HepG2 (cell line): ENCODE measurements around the gene CRY1. TPM values are rescaled to one million over a fixed set of nuclear protein-coding genes. Genes with fewer than 3 reads are reported as not detected.
A peak's percentile ranks its signal among the peaks of the same experiment; 100 is the strongest.

ENCODE experiments used
- ASH2L ChIP-seq: fragments of 300-600, 200-600 bp; sonication (generic); IDR thresholded peaks from 2 replicates; pipeline ENCODE4 v1.7.0; 2017; ENCODE audit warnings: low read depth, mild to moderate bottlenecking, moderate library complexity, mixed read lengths, low read length; ENCODE audit not compliant: insufficient read length
- CHD4 ChIP-seq: fragments of 200-600 bp; sonication (generic); IDR thresholded peaks from 2 replicates; pipeline ENCODE4 v1.7.0; 2017; ENCODE audit warnings: mild to moderate bottlenecking, low read length, borderline replicate concordance
- ELF1 ChIP-seq: sonication (generic); formaldehyde crosslinking; IDR thresholded peaks from 2 replicates; pipeline ENCODE4 v1.4.0; 2020; ENCODE audit warnings: missing genetic modification reagents
- ESRRA ChIP-seq: sonication (generic); formaldehyde crosslinking; IDR thresholded peaks from 2 replicates; pipeline ENCODE4 v1.5.1; 2020; ENCODE audit warnings: mild to moderate bottlenecking, low read depth, missing genetic modification reagents
- HMGXB3 ChIP-seq: sonication (generic); formaldehyde crosslinking; IDR thresholded peaks from 2 replicates; pipeline ENCODE4 v1.4.0; 2020; ENCODE audit warnings: missing genetic modification reagents, borderline replicate concordance
- KAT7 ChIP-seq: IDR thresholded peaks from 2 replicates; pipeline ENCODE4 v1.6.1; 2018; ENCODE audit warnings: borderline replicate concordance, missing compliant biosample characterization
- KDM4B ChIP-seq: sonication (generic); formaldehyde crosslinking; IDR thresholded peaks from 2 replicates; pipeline ENCODE4 v1.4.0; 2020; ENCODE audit warnings: missing genetic modification reagents
- NFIB ChIP-seq: sonication (generic); formaldehyde crosslinking; IDR thresholded peaks from 2 replicates; pipeline ENCODE4 v1.9.0; 2021; ENCODE audit warnings: missing genetic modification reagents, mild to moderate bottlenecking, borderline replicate concordance
- POLR2A ChIP-seq, 2 experiments: IDR thresholded peaks; 2 replicates each; pipeline ENCODE4 v1.6.1; 2011; ENCODE audit warnings: low read depth in 2 of 2, low read length in 2 of 2, mild to moderate bottlenecking in 1 of 2, moderate library complexity in 1 of 2; ENCODE audit not compliant: insufficient read depth in 1 of 2
- RFXAP ChIP-seq: sonication (generic); formaldehyde crosslinking; IDR thresholded peaks from 2 replicates; pipeline ENCODE4 v1.4.0; 2020; ENCODE audit warnings: missing genetic modification reagents, borderline replicate concordance
- TARDBP ChIP-seq: sonication (generic); formaldehyde crosslinking; IDR thresholded peaks from 2 replicates; pipeline ENCODE4 v1.8.0; 2022; ENCODE audit warnings: mild to moderate bottlenecking, missing genetic modification reagents
- YY1 ChIP-seq: IDR thresholded peaks from 2 replicates; pipeline ENCODE4 v1.6.1; 2011; ENCODE audit warnings: low read length, low read depth, moderate library complexity, mild to moderate bottlenecking; ENCODE audit not compliant: insufficient read depth, insufficient replicate concordance
- ZNF124 ChIP-seq: sonication (generic); formaldehyde crosslinking; IDR thresholded peaks from 2 replicates; pipeline ENCODE4 v1.4.0; 2020; ENCODE audit warnings: missing genetic modification reagents
- ZNF253 ChIP-seq: sonication (generic); formaldehyde crosslinking; IDR thresholded peaks from 2 replicates; pipeline ENCODE4 v1.8.0; 2022; ENCODE audit warnings: mild to moderate bottlenecking, missing genetic modification reagents, borderline replicate concordance
- ZNF276 ChIP-seq: sonication (generic); formaldehyde crosslinking; IDR thresholded peaks from 2 replicates; pipeline ENCODE4 v1.4.0; 2020; ENCODE audit warnings: mild to moderate bottlenecking, low read depth, missing genetic modification reagents
- ZNF460 ChIP-seq: sonication (generic); formaldehyde crosslinking; IDR thresholded peaks from 2 replicates; pipeline ENCODE4 v1.5.1; 2020; ENCODE audit warnings: missing genetic modification reagents, mild to moderate bottlenecking, borderline replicate concordance
- ZNF496 ChIP-seq: sonication (generic); formaldehyde crosslinking; IDR thresholded peaks from 2 replicates; pipeline ENCODE4 v1.8.1; 2023; ENCODE audit warnings: mild to moderate bottlenecking, moderate library complexity, missing genetic modification reagents; ENCODE audit not compliant: insufficient replicate concordance
- ZNF547 ChIP-seq: sonication (generic); formaldehyde crosslinking; IDR thresholded peaks from 2 replicates; pipeline ENCODE4 v1.5.1; 2020; ENCODE audit warnings: mild to moderate bottlenecking, missing genetic modification reagents
- ZNF784 ChIP-seq: sonication (generic); formaldehyde crosslinking; IDR thresholded peaks from 2 replicates; pipeline ENCODE4 v1.5.1; 2020; ENCODE audit warnings: missing genetic modification reagents, mild to moderate bottlenecking, borderline replicate concordance
- polyA plus RNA-seq, 8 experiments: library from polyadenylated mRNA; depleted of rRNA in 3 of 8; stranded (reverse) in 7 of 8; unstranded in 1 of 8; fragments of >200 nt; fragmentation: Illumina TruSeq in 4 of 8; extraction: Trizol in 4 of 8; gene quantifications; 2 replicates each; pipeline versions ENCODE4 v1.2.1 to v1.2.3, GENCODE V29; 2011 to 2016; ENCODE audit warnings: low read depth in 4 of 8, missing spikeins in 1 of 8, mixed read lengths in 1 of 8; ENCODE audit not compliant: insufficient read depth in 1 of 8
- total RNA-seq, 5 experiments: library from RNA; depleted of rRNA; stranded (reverse); fragments of >200 nt; fragmentation: Illumina TruSeq; extraction: Trizol; gene quantifications; 2 replicates each; pipeline ENCODE4 v1.2.3, GENCODE V29; 2016; ENCODE audit warnings: low read depth in 1 of 5
- TF ChIP-seq, protein P1 (sequence below): IDR thresholded peaks from 2 replicates; pipeline ENCODE4 v1.6.1; 2012; ENCODE audit warnings: inconsistent platforms
- TF ChIP-seq, protein P2 (sequence below): sonication (generic); formaldehyde crosslinking; IDR thresholded peaks from 2 replicates; pipeline ENCODE4; 2020; ENCODE audit warnings: missing genetic modification reagents, mild to moderate bottlenecking, borderline replicate concordance

The CRY1 gene
- total and polyA plus RNA-seq, 2 of the 13 experiments (the other 11 are each of a cell fraction or from before 2014, with no cell fraction given): 11.4 to 13.9 TPM

GRCh38 chr12:106974511-106974910 lies 118.8 kb downstream of the CRY1 start (continued):
- TF ChIP-seq TARDBP (no peak), ELF1 (CRISPR knock-in tag) (peak; percentile 60), ZNF253 (CRISPR knock-in tag) (no peak), POLR2A (IDR thresholded peaks at IDR 0.05; ENCODE audit: insufficient read depth in 1 of 2, low read depth in 2 of 2, low read length in 2 of 2) (0 out of 4 replicates have a peak, but pooled peaks of 1 of the 2 experiments have one; percentile 25), ZNF496 (CRISPR knock-in tag) (no peak), ZNF460 (CRISPR knock-in tag) (no peak), ZNF276 (CRISPR knock-in tag) (no peak), NFIB (CRISPR knock-in tag) (no peak), ZNF547 (CRISPR knock-in tag) (no peak), RFXAP (CRISPR knock-in tag) (no peak), ZNF784 (CRISPR knock-in tag) (no peak), ESRRA (no peak), YY1 (no peak), ASH2L (peak; percentile 44), CHD4 (no peak), KAT7 (no peak), ZNF124 (CRISPR knock-in tag) (no peak), HMGXB3 (CRISPR knock-in tag) (no peak), KDM4B (CRISPR knock-in tag) (no peak)
- TF ChIP-seq, protein P1, sequence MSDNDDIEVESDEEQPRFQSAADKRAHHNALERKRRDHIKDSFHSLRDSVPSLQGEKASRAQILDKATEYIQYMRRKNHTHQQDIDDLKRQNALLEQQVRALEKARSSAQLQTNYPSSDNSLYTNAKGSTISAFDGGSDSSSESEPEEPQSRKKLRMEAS: peak; percentile 41; the same call in 1 of the 2 replicates
- TF ChIP-seq, protein P2, sequence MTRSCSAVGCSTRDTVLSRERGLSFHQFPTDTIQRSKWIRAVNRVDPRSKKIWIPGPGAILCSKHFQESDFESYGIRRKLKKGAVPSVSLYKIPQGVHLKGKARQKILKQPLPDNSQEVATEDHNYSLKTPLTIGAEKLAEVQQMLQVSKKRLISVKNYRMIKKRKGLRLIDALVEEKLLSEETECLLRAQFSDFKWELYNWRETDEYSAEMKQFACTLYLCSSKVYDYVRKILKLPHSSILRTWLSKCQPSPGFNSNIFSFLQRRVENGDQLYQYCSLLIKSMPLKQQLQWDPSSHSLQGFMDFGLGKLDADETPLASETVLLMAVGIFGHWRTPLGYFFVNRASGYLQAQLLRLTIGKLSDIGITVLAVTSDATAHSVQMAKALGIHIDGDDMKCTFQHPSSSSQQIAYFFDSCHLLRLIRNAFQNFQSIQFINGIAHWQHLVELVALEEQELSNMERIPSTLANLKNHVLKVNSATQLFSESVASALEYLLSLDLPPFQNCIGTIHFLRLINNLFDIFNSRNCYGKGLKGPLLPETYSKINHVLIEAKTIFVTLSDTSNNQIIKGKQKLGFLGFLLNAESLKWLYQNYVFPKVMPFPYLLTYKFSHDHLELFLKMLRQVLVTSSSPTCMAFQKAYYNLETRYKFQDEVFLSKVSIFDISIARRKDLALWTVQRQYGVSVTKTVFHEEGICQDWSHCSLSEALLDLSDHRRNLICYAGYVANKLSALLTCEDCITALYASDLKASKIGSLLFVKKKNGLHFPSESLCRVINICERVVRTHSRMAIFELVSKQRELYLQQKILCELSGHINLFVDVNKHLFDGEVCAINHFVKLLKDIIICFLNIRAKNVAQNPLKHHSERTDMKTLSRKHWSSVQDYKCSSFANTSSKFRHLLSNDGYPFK: no peak
